ENCODE data around the gene IRX2. TPM values are rescaled to one million over a fixed set of nuclear protein-coding genes. Genes with fewer than 3 reads are reported as not detected.

IRX2 gene
- total RNA-seq: 10 to 100 TPM; 24.3 to 41.1 (median 32.7) TPM

DNA sequence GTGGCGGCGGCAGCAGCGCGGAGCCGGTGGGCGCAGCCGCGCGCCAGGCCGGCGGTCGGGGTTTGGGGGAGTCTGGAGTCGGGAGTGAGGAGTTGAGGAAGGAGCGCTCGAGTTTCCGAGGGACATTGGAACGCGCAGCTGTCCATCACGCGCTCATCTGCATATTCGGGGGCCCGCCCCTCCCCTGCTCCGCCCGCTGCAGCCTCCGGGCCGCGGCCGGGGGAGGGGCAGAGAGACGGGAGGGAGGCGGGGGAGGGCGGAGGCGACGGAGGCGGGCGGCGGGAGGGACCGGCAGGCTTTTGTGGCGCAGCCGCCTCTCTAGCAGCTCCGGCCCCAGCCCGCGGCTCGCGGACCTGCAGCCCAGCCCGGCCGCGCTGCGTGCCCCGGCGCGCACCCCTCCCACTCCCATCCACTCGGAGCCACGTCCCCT is at the start of gene IRX2:
Gene IRX2 (minus strand): TSS at position 86 of the 430 bp plus-strand sequence. CDS start 264 bp downstream, outside the sequence.
- Histone ChIP-seq H3K27me3 (peaks cover 40% of the 10 kb centered on the region), H3K9me3 (no peaks in the 10 kb centered on the region), H3K36me3 (peaks cover 11% of the 10 kb centered on the region), H3K27ac (peak within 1 kb of the TSS; percentile 93), H3K4me3 (peak within 1 kb of the TSS; percentile 83), H3K4me1 (peaks cover 75% of the 10 kb centered on the region)
- DNase-seq (ENCODE audit: low spot score in 2 of 2): peak; percentile 92 to 95
- TF ChIP-seq POLR2AphosphoS5 (IDR thresholded peaks at IDR 0.05) (peak in 1 of 3 donors; percentile 46), POLR2A (IDR thresholded peaks at IDR 0.05) (no peak), EP300 (IDR thresholded peaks at IDR 0.05) (no peak)
- WGBS: no CpG with 5 or more reads among the region's 53 CpGs

DNA sequence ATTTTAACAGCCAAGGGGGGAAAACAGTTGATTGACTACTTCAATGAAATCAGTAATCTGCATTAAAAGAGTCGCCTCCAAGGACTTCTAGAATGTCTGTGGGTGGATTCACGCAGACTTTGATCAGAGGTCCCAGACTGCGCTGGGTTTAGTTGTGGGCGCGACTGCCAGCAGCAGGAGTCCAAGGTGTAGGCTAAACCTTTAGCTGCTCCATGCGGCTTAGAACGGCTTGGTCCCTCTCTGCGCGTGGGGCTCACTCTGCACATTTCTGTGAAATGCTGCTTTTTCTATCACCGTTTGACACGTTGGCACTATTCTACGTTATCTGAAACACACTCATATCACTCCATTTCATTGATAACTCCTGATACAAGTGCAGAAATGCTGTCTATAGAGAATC is 48.6 kb upstream of the IRX2 start:
- Histone ChIP-seq H3K9me3 (no peaks in the 10 kb centered on the region), H3K4me1 (no peaks in the 10 kb centered on the region), H3K27me3 (peaks cover 20% of the 10 kb centered on the region), H3K36me3 (no peaks in the 10 kb centered on the region), H3K4me3 (no peak overlapping the region), H3K27ac (no peak overlapping the region)
- TF ChIP-seq POLR2A (IDR thresholded peaks at IDR 0.05) (no peak), POLR2AphosphoS5 (IDR thresholded peaks at IDR 0.05) (no peak)
- TF ChIP-seq, protein P1, sequence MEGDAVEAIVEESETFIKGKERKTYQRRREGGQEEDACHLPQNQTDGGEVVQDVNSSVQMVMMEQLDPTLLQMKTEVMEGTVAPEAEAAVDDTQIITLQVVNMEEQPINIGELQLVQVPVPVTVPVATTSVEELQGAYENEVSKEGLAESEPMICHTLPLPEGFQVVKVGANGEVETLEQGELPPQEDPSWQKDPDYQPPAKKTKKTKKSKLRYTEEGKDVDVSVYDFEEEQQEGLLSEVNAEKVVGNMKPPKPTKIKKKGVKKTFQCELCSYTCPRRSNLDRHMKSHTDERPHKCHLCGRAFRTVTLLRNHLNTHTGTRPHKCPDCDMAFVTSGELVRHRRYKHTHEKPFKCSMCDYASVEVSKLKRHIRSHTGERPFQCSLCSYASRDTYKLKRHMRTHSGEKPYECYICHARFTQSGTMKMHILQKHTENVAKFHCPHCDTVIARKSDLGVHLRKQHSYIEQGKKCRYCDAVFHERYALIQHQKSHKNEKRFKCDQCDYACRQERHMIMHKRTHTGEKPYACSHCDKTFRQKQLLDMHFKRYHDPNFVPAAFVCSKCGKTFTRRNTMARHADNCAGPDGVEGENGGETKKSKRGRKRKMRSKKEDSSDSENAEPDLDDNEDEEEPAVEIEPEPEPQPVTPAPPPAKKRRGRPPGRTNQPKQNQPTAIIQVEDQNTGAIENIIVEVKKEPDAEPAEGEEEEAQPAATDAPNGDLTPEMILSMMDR (IDR thresholded peaks at IDR 0.05): no peak
- WGBS: 66% methylated on average over 12 of the region's 12 CpGs
- DNase-seq (ENCODE audit: low spot score in 2 of 2): no peak

DNA sequence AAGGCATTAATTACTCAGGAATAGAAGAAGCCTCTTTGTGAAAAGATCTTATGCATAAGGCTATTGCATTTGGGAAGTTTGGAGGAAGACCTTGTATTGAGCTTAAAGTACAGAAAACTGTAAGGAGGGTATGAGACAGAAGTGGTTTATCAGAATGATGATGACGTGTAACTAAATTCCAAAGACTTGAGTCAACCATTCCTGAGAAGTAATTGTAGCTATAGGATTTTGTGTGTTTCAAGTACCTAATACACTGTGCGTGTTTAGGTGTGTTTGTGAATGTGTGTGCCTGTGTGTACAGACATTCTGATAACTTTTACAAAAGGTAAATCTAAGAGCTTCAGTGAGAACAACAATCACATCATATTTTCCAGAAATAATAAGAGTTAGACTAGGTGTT is 46.5 kb upstream of the IRX2 start:
- no peaks in the 10 kb centered on the region for H3K4me1 ChIP-seq
- no peak overlapping the region for H3K27ac ChIP-seq
- 60% methylated on average over 2 of the region's 2 CpGs for WGBS
- peaks cover 20% of the 10 kb centered on the region for H3K27me3 ChIP-seq
- no peak for TF ChIP-seq POLR2A (IDR thresholded peaks at IDR 0.05)
- TF ChIP-seq, protein P1 (IDR thresholded peaks at IDR 0.05): no peak
- no peak for TF ChIP-seq EP300 (IDR thresholded peaks at IDR 0.05)
- TF ChIP-seq POLR2AphosphoS5 (IDR thresholded peaks at IDR 0.05): no peak
- DNase-seq (ENCODE audit: low spot score in 2 of 2): no peak
- H3K9me3 ChIP-seq: no peaks in the 10 kb centered on the region
- H3K4me3 ChIP-seq: no peak overlapping the region
- H3K36me3 ChIP-seq: no peaks in the 10 kb centered on the region

DNA sequence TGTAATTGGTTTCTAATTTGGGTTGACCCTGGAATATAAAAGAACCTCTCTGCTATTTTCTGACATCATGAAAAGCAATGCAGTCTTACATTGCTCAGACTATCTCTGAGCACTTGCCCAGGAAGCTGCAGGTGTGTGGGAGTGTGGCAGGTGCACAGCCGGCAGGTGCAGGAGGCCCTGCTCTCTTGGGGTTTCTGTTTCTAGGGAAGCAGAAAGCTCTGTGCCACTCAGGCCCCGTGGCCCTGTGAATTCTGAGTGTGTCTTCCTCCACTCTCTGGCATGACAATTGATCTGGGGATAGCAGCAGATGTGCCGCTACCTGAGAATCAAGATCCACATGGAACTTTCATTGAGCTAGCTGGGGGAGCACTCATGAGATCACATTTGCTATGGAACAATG is 45.7 kb upstream of the IRX2 start:
- H3K9me3 ChIP-seq: no peaks in the 10 kb centered on the region
- peaks cover 20% of the 10 kb centered on the region for H3K27me3 ChIP-seq
- no peak for DNase-seq (ENCODE audit: low spot score in 2 of 2)
- no peak overlapping the region for H3K4me3 ChIP-seq
- no peaks in the 10 kb centered on the region for H3K36me3 ChIP-seq
- TF ChIP-seq, protein P1 (IDR thresholded peaks at IDR 0.05): no peak
- TF ChIP-seq EP300 (IDR thresholded peaks at IDR 0.05) (no peak), POLR2A (IDR thresholded peaks at IDR 0.05) (no peak), POLR2AphosphoS5 (IDR thresholded peaks at IDR 0.05) (no peak)
- H3K4me1 ChIP-seq: no peaks in the 10 kb centered on the region
- WGBS: 70% methylated on average over 3 of the region's 3 CpGs
- no peak overlapping the region for H3K27ac ChIP-seq

DNA sequence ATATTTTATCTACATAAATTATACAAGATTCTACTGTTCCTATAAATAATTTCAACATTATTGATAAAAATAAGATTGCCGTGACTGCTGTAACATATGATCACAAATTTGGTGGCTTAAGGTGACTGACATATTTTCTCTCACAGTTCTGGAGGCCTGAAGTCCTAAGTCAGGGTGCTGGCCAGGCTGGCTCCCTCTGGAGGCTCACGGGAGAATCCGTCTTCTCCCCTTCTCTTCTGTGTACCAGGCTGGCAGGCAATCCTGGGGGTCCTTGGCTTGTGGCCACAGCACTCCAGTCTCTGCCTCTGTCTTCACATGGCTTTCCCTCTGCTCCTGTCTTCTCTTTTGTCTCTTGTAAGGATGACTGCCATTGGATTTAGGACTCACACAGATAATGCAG is 31.7 kb upstream of the IRX2 start:
- peaks cover 8% of the 10 kb centered on the region for H3K9me3 ChIP-seq
- TF ChIP-seq, protein P1 (IDR thresholded peaks at IDR 0.05): no peak
- no peak for TF ChIP-seq POLR2AphosphoS5 (IDR thresholded peaks at IDR 0.05)
- no peak for TF ChIP-seq POLR2A (IDR thresholded peaks at IDR 0.05)
- no peak for TF ChIP-seq EP300 (IDR thresholded peaks at IDR 0.05)
- no peak for DNase-seq (ENCODE audit: low spot score in 2 of 2)
- no peaks in the 10 kb centered on the region for H3K36me3 ChIP-seq
- WGBS: 45% methylated on average over 3 of the region's 3 CpGs
- H3K27me3 ChIP-seq: peaks cover under 1% of the 10 kb centered on the region
- no peaks in the 10 kb centered on the region for H3K4me1 ChIP-seq
- H3K27ac ChIP-seq: no peak overlapping the region
- H3K4me3 ChIP-seq: no peak overlapping the region

DNA sequence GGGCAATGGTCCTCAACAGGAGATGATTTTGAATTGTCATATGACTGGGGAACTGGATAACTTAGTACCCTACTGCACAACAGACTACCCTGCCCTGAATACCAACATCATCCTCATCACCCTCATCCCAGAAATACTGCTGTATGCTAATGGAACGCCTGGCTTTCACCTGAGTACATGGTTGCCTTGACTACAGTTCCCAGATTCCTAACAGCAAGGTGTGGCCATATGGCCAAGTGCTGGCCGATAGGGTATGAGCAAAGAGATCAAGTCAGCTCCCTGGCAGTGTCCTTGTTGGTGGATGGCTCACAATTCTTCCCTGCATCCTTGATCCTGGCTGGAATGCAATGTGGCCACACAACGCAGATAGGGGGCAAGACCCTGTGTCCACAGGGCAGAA is 31.2 kb upstream of the IRX2 start:
- no peak for DNase-seq (ENCODE audit: low spot score in 2 of 2)
- H3K27ac ChIP-seq: no peak overlapping the region
- 85% methylated on average over 3 of the region's 3 CpGs for WGBS
- H3K27me3 ChIP-seq: no peaks in the 10 kb centered on the region
- no peaks in the 10 kb centered on the region for H3K36me3 ChIP-seq
- H3K9me3 ChIP-seq: peaks cover 8% of the 10 kb centered on the region
- H3K4me3 ChIP-seq: no peak overlapping the region
- no peak for TF ChIP-seq POLR2AphosphoS5 (IDR thresholded peaks at IDR 0.05)
- TF ChIP-seq POLR2A (IDR thresholded peaks at IDR 0.05): no peak
- TF ChIP-seq EP300 (IDR thresholded peaks at IDR 0.05): no peak
- TF ChIP-seq, protein P1 (IDR thresholded peaks at IDR 0.05): no peak
- H3K4me1 ChIP-seq: no peaks in the 10 kb centered on the region

Data from suprapubic skin (tissue), 4 donors.